B cell (primary cell): ENCODE measurements around the gene CCNF. TPM values are rescaled to one million over a fixed set of nuclear protein-coding genes. Genes with fewer than 3 reads are reported as not detected.

ENCODE experiments used
- ATAC-seq: fragments of 200-7000 bp; cut with Tn5 transposase; one replicate; pipeline ENCODE4 v1.10.0; 2021; ENCODE audit warnings: low read depth, mild to moderate bottlenecking, moderate number of reproducible peaks, moderate library complexity
- CTCF ChIA-PET: fragments of 350-600 bp; sonication (Branson Sonifier 250); formaldehyde crosslinking; loops from one replicate; lab custom pipeline; 2021; ENCODE audit warnings: antibody characterized with exemption, inconsistent platforms; lab: Charles Lee
- POLR2A ChIA-PET: fragments of 350-600 bp; sonication (Branson Sonifier 250); formaldehyde crosslinking; loops from one replicate; lab custom pipeline; 2021; ENCODE audit warnings: antibody characterized with exemption; lab: Charles Lee
- DNase-seq: peaks from one replicate; pipeline ENCODE4 v3.0.0; 2013
- H2AFZ ChIP-seq: 2 replicates; pipeline ENCODE4 v1.6.1; 2012; ENCODE audit warnings: mild to moderate bottlenecking, low read depth, low read length; ENCODE audit not compliant: insufficient read depth, poor library complexity, severe bottlenecking
- H3K27ac ChIP-seq, 2 donors: 1 replicate in 1 of 2; 2 replicates in 1 of 2; pipeline ENCODE4 v1.5.1; 2012 to 2013; ENCODE audit warnings: low read length in 2 of 2, mild to moderate bottlenecking in 2 of 2, moderate library complexity in 1 of 2
- H3K27me3 ChIP-seq, 4 experiments: fragments of 200-600 bp in 1 of 4; sonication (generic) in 1 of 4; replicated peaks in 1 of 4; 1 replicate in 2 of 4; 2 replicates in 2 of 4; pipeline versions ENCODE4 v1.6.1 to v1.7.0; 2013 to 2016; ENCODE audit warnings: low read length in 3 of 4, mild to moderate bottlenecking in 2 of 4, mixed read lengths in 1 of 4, moderate library complexity in 1 of 4; ENCODE audit not compliant: insufficient read depth in 4 of 4, control insufficient read depth in 3 of 4; ENCODE audit errors: control extremely low read depth in 1 of 4
- H3K36me3 ChIP-seq, 2 experiments: replicated peaks in 1 of 2; 1 replicate in 1 of 2; 2 replicates in 1 of 2; pipeline versions ENCODE4 v1.6.1 to v1.7.1; 2013; ENCODE audit warnings: low read length in 1 of 2; ENCODE audit not compliant: insufficient read depth in 2 of 2, control insufficient read depth in 1 of 2; ENCODE audit errors: control extremely low read depth in 1 of 2, extremely low read depth in 1 of 2
- H3K4me1 ChIP-seq, 2 donors: fragments of 200-600 bp in 1 of 2; sonication (generic) in 1 of 2; 1 replicate in 1 of 2; 2 replicates in 1 of 2; pipeline versions ENCODE4 v1.5.1 to v1.6.1; 2013 to 2017; ENCODE audit warnings: low read length in 2 of 2; ENCODE audit not compliant: control insufficient read depth in 2 of 2, insufficient read depth in 2 of 2
- H3K4me2 ChIP-seq: replicated peaks from 2 replicates; pipeline ENCODE3; 2012; ENCODE audit warnings: mild to moderate bottlenecking, low read depth, low read length; ENCODE audit not compliant: poor library complexity, severe bottlenecking
- H3K4me3 ChIP-seq, 5 experiments: fragments of 200-600 bp in 1 of 5; sonication (generic) in 1 of 5; 1 replicate in 3 of 5; 2 replicates in 2 of 5; pipeline versions ENCODE4 v1.5.1 to v1.7.0; 2011 to 2016; ENCODE audit warnings: low read length in 4 of 5, mild to moderate bottlenecking in 4 of 5, low read depth in 2 of 5, control low read depth in 1 of 5, moderate library complexity in 1 of 5; ENCODE audit not compliant: insufficient read depth in 1 of 5; ENCODE audit errors: control extremely low read depth in 1 of 5, extremely low read depth in 1 of 5
- H3K79me2 ChIP-seq: fragments of 200-600 bp; sonication (generic); one replicate; pipeline ENCODE4 v1.6.0; 2016; ENCODE audit warnings: low read length; ENCODE audit not compliant: control insufficient read depth, insufficient read depth
- H3K9ac ChIP-seq: fragments of 200-600 bp; sonication (generic); 2 replicates; pipeline ENCODE4 v1.6.1; 2017; ENCODE audit warnings: mild to moderate bottlenecking, low read length, moderate library complexity
- H3K9me3 ChIP-seq, 3 donors: one replicate each; pipeline versions ENCODE4 v1.6.1 to v1.7.1; 2013; ENCODE audit warnings: low read length in 2 of 3; ENCODE audit not compliant: control insufficient read depth in 2 of 3, insufficient read depth in 1 of 3; ENCODE audit errors: control extremely low read depth in 1 of 3
- H4K20me1 ChIP-seq: 2 replicates; pipeline ENCODE4 v1.6.0; 2012; ENCODE audit warnings: mild to moderate bottlenecking, low read length; ENCODE audit not compliant: insufficient read depth, control insufficient read depth, poor library complexity, severe bottlenecking
- H3K27ac Mint-ChIP-seq: one replicate; pipeline ENCODE4 v1.8.0; 2021; ENCODE audit warnings: mixed read lengths
- H3K27me3 Mint-ChIP-seq: one replicate; pipeline ENCODE4 v1.8.0; 2021; ENCODE audit warnings: mixed read lengths
- H3K4me1 Mint-ChIP-seq: one replicate; pipeline ENCODE4 v1.8.0; 2021; ENCODE audit warnings: mixed read lengths
- H3K4me3 Mint-ChIP-seq: one replicate; pipeline ENCODE4 v1.8.0; 2021; ENCODE audit warnings: mixed read lengths
- H3K9me3 Mint-ChIP-seq: one replicate; pipeline ENCODE4 v1.8.0; 2022; ENCODE audit warnings: mixed read lengths; ENCODE audit not compliant: insufficient read depth
- EZH2 ChIP-seq: IDR thresholded peaks from 2 replicates; pipeline ENCODE4 v1.6.1; 2012; ENCODE audit warnings: borderline replicate concordance, low read depth, mild to moderate bottlenecking, moderate library complexity, low read length; ENCODE audit not compliant: insufficient read depth, poor library complexity, severe bottlenecking
- WGBS: methylation state at CpG from one replicate; pipeline ENCODE4 v1.1.5; 2013; ENCODE audit warnings: missing lambda C conversion rate; ENCODE audit not compliant: insufficient coverage; 5-methylcytosine and 5-hydroxymethylcytosine counted together
- intact Hi-C: fragments of 100-400 bp; cut with micrococcal nuclease; formaldehyde crosslinking; loops from one replicate; pipeline ENCODE4 v1.10.0; 2022
- polyA plus RNA-seq: library from polyadenylated mRNA; depleted of rRNA; stranded (reverse); fragments of >200 nt; gene quantifications from 2 replicates; pipeline ENCODE4 v1.2.3, GENCODE V29; 2012
- total RNA-seq, 2 donors: library from RNA; stranded (reverse); fragments of 120-200 nt in 1 of 2; gene quantifications; 1 replicate in 1 of 2; 2 replicates in 1 of 2; pipeline versions ENCODE4 v1.2.3 to v1.2.4, GENCODE V29; 2013 to 2022
- TF ChIP-seq, protein P1 (sequence below): fragments of 200-600 bp; IDR thresholded peaks from one replicate; pipeline ENCODE4 v1.8.0; 2022; ENCODE audit warnings: antibody characterized with exemption, mild to moderate bottlenecking

Gene CCNF
- total and polyA plus RNA-seq, 2 donors (not counting 1 experiment from before 2014, with no cell fraction given), result 3.2 to 5.3 TPM

DNA sequence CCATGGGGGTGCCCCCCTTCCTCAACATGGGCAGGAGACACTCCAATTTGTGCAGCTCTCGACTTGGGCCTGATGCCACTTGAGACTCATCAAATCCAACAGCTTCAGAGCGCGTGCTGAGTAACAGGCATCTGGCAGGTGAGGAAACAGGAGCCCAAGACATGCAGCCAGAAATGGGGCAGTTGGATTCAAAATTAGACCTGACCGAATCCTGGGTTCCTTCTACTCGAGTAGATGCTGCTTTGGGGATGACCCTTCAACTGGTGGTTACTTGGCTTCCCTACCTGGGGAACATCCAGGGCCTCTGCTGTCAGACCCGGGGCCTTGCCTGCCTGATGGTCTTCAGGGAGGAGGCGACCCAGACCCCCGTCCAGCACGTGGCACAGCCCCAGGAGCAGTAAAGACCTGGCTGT lies 41.4 kb downstream of the CCNF start:
- TF ChIP-seq EZH2, result no peak
- TF ChIP-seq, protein P1, sequence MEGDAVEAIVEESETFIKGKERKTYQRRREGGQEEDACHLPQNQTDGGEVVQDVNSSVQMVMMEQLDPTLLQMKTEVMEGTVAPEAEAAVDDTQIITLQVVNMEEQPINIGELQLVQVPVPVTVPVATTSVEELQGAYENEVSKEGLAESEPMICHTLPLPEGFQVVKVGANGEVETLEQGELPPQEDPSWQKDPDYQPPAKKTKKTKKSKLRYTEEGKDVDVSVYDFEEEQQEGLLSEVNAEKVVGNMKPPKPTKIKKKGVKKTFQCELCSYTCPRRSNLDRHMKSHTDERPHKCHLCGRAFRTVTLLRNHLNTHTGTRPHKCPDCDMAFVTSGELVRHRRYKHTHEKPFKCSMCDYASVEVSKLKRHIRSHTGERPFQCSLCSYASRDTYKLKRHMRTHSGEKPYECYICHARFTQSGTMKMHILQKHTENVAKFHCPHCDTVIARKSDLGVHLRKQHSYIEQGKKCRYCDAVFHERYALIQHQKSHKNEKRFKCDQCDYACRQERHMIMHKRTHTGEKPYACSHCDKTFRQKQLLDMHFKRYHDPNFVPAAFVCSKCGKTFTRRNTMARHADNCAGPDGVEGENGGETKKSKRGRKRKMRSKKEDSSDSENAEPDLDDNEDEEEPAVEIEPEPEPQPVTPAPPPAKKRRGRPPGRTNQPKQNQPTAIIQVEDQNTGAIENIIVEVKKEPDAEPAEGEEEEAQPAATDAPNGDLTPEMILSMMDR, result no peak
- H3K36me3 ChIP-seq, result no peaks in the 10 kb centered on the region
- peak overlapping the region; percentile 76 for H3K4me2 ChIP-seq
- H3K4me1 ChIP-seq, result peaks cover 60 to 68% of the 10 kb centered on the region in 2 donors
- no peak overlapping the region for H3K4me3 ChIP-seq
- CTCF ChIA-PET, result interaction anchor here (0.6 to 1.5 kb wide), 3 partner anchors 40 to 56 kb away, joined by 3 to 5 read pairs (median 3); no protein-coding TSS in a partner anchor
- H4K20me1 ChIP-seq, result peaks cover 36% of the 10 kb centered on the region
- no peak overlapping the region for H2AFZ ChIP-seq
- POLR2A ChIA-PET, result interaction anchor here (0.6 to 1.1 kb wide), 2 partner anchors 45 to 200 kb away, joined by 3 to 4 read pairs; no protein-coding TSS in a partner anchor
- no peak overlapping the region for H3K27ac Mint-ChIP-seq
- no peak overlapping the region for H3K27ac ChIP-seq
- ATAC-seq, result no peak
- intact Hi-C loops, result no loop called here
- H3K27me3 ChIP-seq, result peaks cover 0 to 53% (median 33%) of the 10 kb centered on the region in 4 experiments
- H3K4me1 Mint-ChIP-seq, result peaks cover 42% of the 10 kb centered on the region
- H3K9me3 ChIP-seq, result no peaks in the 10 kb centered on the region
- H3K27me3 Mint-ChIP-seq, result peaks cover 22% of the 10 kb centered on the region
- no peaks in the 10 kb centered on the region for H3K9me3 Mint-ChIP-seq
- no peak overlapping the region for H3K9ac ChIP-seq
- peaks cover 5% of the 10 kb centered on the region for H3K79me2 ChIP-seq
- H3K4me3 Mint-ChIP-seq, result peak overlapping the region; percentile 41
- 43% methylated on average over 9 of the region's 9 CpGs for WGBS
- DNase-seq, result peak; percentile 34

DNA sequence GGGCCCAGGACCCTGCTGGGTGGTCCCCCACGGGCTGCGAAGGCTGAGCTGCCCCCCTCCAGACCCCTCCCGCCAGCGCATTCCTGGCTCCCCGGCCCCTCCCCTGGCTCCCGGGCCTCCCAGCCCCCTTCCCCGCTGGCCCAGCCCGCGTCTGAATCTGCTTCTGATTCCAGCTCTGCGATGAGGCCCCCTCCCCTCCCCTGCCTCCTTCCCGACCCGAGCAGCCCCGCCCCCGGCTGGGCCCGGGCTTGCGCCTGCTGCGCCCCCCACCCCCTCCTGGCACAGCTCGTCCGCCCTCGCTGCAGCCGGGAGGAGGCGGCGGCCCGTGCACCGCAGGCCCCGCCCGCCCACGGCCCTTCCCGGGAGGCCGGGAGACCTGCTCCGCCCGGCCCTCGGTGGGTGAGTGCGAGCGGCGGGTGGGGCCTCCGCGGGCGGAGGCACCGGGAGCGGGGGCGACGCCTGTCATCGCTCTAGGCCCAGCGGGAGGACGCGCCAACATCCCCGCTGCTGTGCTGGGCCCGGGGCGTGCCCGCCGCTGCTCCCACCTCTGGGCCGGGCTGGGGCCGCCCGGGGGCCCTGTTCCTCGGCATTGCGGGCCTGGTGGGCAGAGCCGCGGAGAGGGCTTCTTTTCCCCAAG lies 41.9 kb downstream of the CCNF start, which contains the start of gene NTN3:
Gene NTN3, plus strand, starts transcription at position 282 of the 637 bp plus-strand sequence. CDS start 405 bp downstream, outside the sequence.
- Histone ChIP-seq H3K36me3 (no peaks in the 10 kb centered on the region), H3K4me3 (peak within 1 kb of the TSS in 1 of 5 experiments; percentile 29), H2AFZ (peak within 1 kb of the TSS; percentile 16), H3K27me3 (peaks cover 0 to 53% (median 33%) of the 10 kb centered on the region in 4 experiments), H3K9ac (no peak within 1 kb of the TSS), H3K9me3 (no peaks in the 10 kb centered on the region), H3K4me1 (peaks cover 66 to 74% of the 10 kb centered on the region in 2 donors), H3K79me2 (peaks cover 10% of the 10 kb centered on the region), H3K4me2 (peak within 1 kb of the TSS; percentile 76), H4K20me1 (peaks cover 36% of the 10 kb centered on the region), H3K27ac (no peak within 1 kb of the TSS)
- under 1% methylated on average over 48 of the region's 59 CpGs for WGBS
- ChIA-PET POLR2A (interaction anchor here (1.1 kb wide), 1 partner anchor 45 kb away, joined by 4 read pairs; no protein-coding TSS in a partner anchor), CTCF (interaction anchor here (1.5 kb wide), 2 partner anchors 16 to 41 kb away, joined by 3 to 4 read pairs; no protein-coding TSS in a partner anchor)
- H3K4me3 Mint-ChIP-seq, result peak within 1 kb of the TSS; percentile 41
- no peaks in the 10 kb centered on the region for H3K9me3 Mint-ChIP-seq
- DNase-seq (no peak), ATAC-seq (no peak)
- intact Hi-C loops, result no loop called here
- peaks cover 22% of the 10 kb centered on the region for H3K27me3 Mint-ChIP-seq
- no peak within 1 kb of the TSS for H3K27ac Mint-ChIP-seq
- peak; percentile 24 for TF ChIP-seq EZH2
- TF ChIP-seq, protein P1, result no peak
- H3K4me1 Mint-ChIP-seq, result peaks cover 46% of the 10 kb centered on the region
